PFSK-1 (cell line): ENCODE results near the gene MOG.

Source experiments
- FOXP2 ChIP-seq: optimal IDR thresholded peaks from 2 replicates; pipeline ENCODE3; 2011; ENCODE audit warnings: borderline replicate concordance, control low read depth, inconsistent platforms; ENCODE audit not compliant: insufficient read depth; ENCODE audit errors: extremely low read length, extremely low read depth
- POLR2AphosphoS5 ChIP-seq: IDR thresholded peaks from 2 replicates; pipeline ENCODE4 v1.6.1; 2012; ENCODE audit warnings: low read depth, mild to moderate bottlenecking, control low read depth, low read length, moderate library complexity
- REST ChIP-seq, 2 experiments: IDR thresholded peaks; 2 replicates each; pipeline versions ENCODE4 v1.6.1 to v1.8.0; 2011 to 2012; ENCODE audit warnings: low read depth in 2 of 2, low read length in 2 of 2, control low read depth in 1 of 2, inconsistent platforms in 1 of 2, mild to moderate bottlenecking in 1 of 2, moderate library complexity in 1 of 2; ENCODE audit not compliant: insufficient read depth in 1 of 2
- SIN3A ChIP-seq: IDR thresholded peaks from 2 replicates; pipeline ENCODE4 v1.6.1; 2012; ENCODE audit warnings: mild to moderate bottlenecking, low read length, moderate library complexity, borderline replicate concordance; ENCODE audit not compliant: insufficient read depth
- TAF1 ChIP-seq: IDR thresholded peaks from 2 replicates; pipeline ENCODE4 v1.6.1; 2012; ENCODE audit warnings: low read length, control low read depth, borderline replicate concordance; ENCODE audit not compliant: insufficient read depth

The MOG gene

GRCh38 chr6:29665942-29666825 is 9.3 kb downstream of the MOG start:
- TF ChIP-seq SIN3A (no peak), POLR2AphosphoS5 (no peak), FOXP2 (no peak), TAF1 (no peak), REST (IDR thresholded peaks at IDR 0.05; ENCODE audit: insufficient read depth in 1 of 2, low read depth in 2 of 2, low read length in 2 of 2) (no peak)

- TF ChIP-seq FOXP2 (no peak), REST (IDR thresholded peaks at IDR 0.05; ENCODE audit: insufficient read depth in 1 of 2, low read depth in 2 of 2, low read length in 2 of 2) (no peak), SIN3A (no peak), TAF1 (no peak), POLR2AphosphoS5 (no peak)
Measured at GRCh38 chr6:29666826-29667130, 9.9 kb downstream of the MOG start.

DNA sequence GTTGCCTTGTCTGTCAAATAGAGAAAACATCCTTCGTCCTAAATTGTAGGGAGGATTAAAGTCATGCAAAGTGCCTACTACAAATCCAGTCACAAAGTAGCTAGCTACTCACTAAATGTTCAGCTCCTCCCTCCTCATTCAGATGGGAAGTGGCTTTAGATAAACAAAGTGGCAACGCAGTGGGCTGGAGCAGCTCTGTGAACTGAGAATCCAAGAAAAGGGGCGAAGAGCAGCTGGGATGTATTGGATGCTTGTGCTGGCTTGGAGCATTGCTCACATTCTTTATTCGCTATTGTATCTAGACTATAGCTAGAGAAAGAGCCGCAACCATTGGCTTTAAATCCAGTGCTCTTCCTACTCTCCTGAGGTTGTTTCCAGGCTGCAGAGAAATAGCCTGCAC is 10.3 kb downstream of the MOG start:
- TF ChIP-seq SIN3A (no peak), POLR2AphosphoS5 (no peak), FOXP2 (no peak), REST (IDR thresholded peaks at IDR 0.05; ENCODE audit: insufficient read depth in 1 of 2, low read depth in 2 of 2, low read length in 2 of 2) (no peak), TAF1 (no peak)

- TF ChIP-seq REST (IDR thresholded peaks at IDR 0.05; ENCODE audit: insufficient read depth in 1 of 2, low read depth in 2 of 2, low read length in 2 of 2) (no peak), SIN3A (no peak), FOXP2 (no peak), POLR2AphosphoS5 (no peak), TAF1 (no peak)
Measured at GRCh38 chr6:29671026-29671425, 14.1 kb downstream of the MOG start.

DNA sequence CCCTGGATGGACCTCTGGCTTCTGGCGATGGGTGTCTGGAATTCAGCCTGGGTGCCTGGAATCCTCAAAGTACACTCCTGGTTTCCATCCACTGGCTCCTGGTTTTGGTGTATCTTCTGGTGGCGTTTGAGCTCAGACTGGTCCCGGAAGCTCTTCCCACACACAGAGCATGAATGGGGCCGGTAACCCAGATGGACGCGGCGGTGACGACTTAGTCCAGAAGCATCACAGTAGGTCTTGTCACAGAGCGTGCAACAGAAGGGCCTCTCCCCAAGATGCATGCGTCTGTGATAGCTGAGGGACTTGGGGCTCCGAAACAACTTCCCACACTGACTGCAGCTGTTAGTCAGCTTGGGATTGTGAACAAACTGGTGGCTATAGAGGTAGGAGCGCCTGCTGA is 16.3 kb downstream of the MOG start:
- TF ChIP-seq REST (IDR thresholded peaks at IDR 0.05; ENCODE audit: insufficient read depth in 1 of 2, low read depth in 2 of 2, low read length in 2 of 2) (no peak), SIN3A (no peak), POLR2AphosphoS5 (no peak), FOXP2 (no peak), TAF1 (no peak)
